CD4-positive, alpha-beta T cell (primary cell): Measurements from ENCODE around the gene CRAMP1. TPM values are rescaled to one million over a fixed set of nuclear protein-coding genes. Genes with fewer than 3 reads are reported as not detected.

Source experiments
- ATAC-seq: fragments of 200-7000 bp; cut with Tn5 transposase; one replicate; pipeline ENCODE4 v1.10.0; 2022; ENCODE audit warnings: mild to moderate bottlenecking; ENCODE audit not compliant: poor library complexity
- CTCF ChIA-PET: fragments of 350-600 bp; sonication (Branson Sonifier 250); formaldehyde crosslinking; loops from one replicate; lab custom pipeline; 2021; ENCODE audit warnings: antibody characterized with exemption, inconsistent platforms; lab: Charles Lee
- POLR2A ChIA-PET: fragments of 350-600 bp; sonication (Branson Sonifier 250); formaldehyde crosslinking; loops from one replicate; lab custom pipeline; 2021; ENCODE audit warnings: antibody characterized with exemption, inconsistent platforms; lab: Charles Lee
- DNase-seq, 14 experiments: peaks; one replicate each; pipeline ENCODE4 v3.0.0-alpha.2; 2013 to 2020; ENCODE audit warnings: mixed read lengths in 2 of 14
- H3K27ac ChIP-seq, 2 donors: one replicate each; pipeline versions ENCODE4 v1.5.1 to v1.7.0; 2013; ENCODE audit warnings: low read length in 2 of 2, low read depth in 1 of 2, mild to moderate bottlenecking in 1 of 2
- H3K27me3 ChIP-seq, 2 experiments: 1 replicate in 1 of 2; 2 replicates in 1 of 2; pipeline versions ENCODE4 v1.6.1 to v1.7.0; 2013; ENCODE audit warnings: low read length in 2 of 2, control low read depth in 1 of 2, mild to moderate bottlenecking in 1 of 2, moderate library complexity in 1 of 2; ENCODE audit not compliant: insufficient read depth in 2 of 2, control insufficient read depth in 1 of 2
- H3K36me3 ChIP-seq: one replicate; pipeline ENCODE4 v1.6.1; 2013; ENCODE audit warnings: low read length, control low read depth; ENCODE audit not compliant: insufficient read depth
- H3K4me1 ChIP-seq: one replicate; pipeline ENCODE4 v1.6.1; 2013; ENCODE audit warnings: low read length, control low read depth; ENCODE audit not compliant: insufficient read depth
- H3K4me3 ChIP-seq: one replicate; pipeline ENCODE4 v1.5.1; 2013; ENCODE audit warnings: mild to moderate bottlenecking, low read length, moderate library complexity
- H3K9me3 ChIP-seq, 2 experiments: 1 replicate in 1 of 2; 2 replicates in 1 of 2; pipeline versions ENCODE4 v1.6.1 to v1.7.0; 2013; ENCODE audit warnings: low read length in 2 of 2, mild to moderate bottlenecking in 2 of 2, control low read depth in 1 of 2, moderate library complexity in 1 of 2; ENCODE audit not compliant: control insufficient read depth in 1 of 2, insufficient read depth in 1 of 2
- H3K27ac Mint-ChIP-seq: one replicate; pipeline ENCODE4 v1.8.0; 2020; ENCODE audit warnings: mixed read lengths
- H3K27me3 Mint-ChIP-seq: one replicate; pipeline ENCODE4 v1.8.0; 2021; ENCODE audit warnings: mixed read lengths
- H3K36me3 Mint-ChIP-seq: one replicate; pipeline ENCODE4 v1.8.0; 2021; ENCODE audit warnings: low read depth, mixed read lengths
- H3K4me1 Mint-ChIP-seq: one replicate; pipeline ENCODE4 v1.8.0; 2021; ENCODE audit warnings: low read depth, mixed read lengths
- H3K4me3 Mint-ChIP-seq: one replicate; pipeline ENCODE4 v1.8.0; 2020; ENCODE audit warnings: mild to moderate bottlenecking, mixed read lengths
- H3K9me3 Mint-ChIP-seq: one replicate; pipeline ENCODE4 v1.8.0; 2020; ENCODE audit warnings: mixed read lengths
- CTCF ChIP-seq: fragments of 200-600 bp; IDR thresholded peaks from one replicate; pipeline ENCODE4 v1.8.0; 2022; ENCODE audit warnings: antibody characterized with exemption, mild to moderate bottlenecking
- intact Hi-C, 2 experiments: fragments of 100-400 bp; cut with DNase I in 1 of 2; cut with micrococcal nuclease in 1 of 2; formaldehyde crosslinking; loops; one replicate each; pipeline versions ENCODE4 v1.15.1 to v1.9.0; 2023 to 2025; cut with DNase I, micrococcal nuclease
- total RNA-seq, 174 experiments: library from RNA in 2 of 174; stranded (reverse) in 2 of 174; gene quantifications; one replicate each; pipeline ENCODE4 v1.2.3 and lab custom pipeline; 2021 to 2026

The CRAMP1 gene
- total RNA-seq, 2 experiments from 2014 or later = 14.1 to 15.2 TPM

GRCh38 chr16:1647856-1648255 is 35.7 kb downstream of the CRAMP1 start:
- peaks cover 73% of the 10 kb centered on the region for H3K36me3 Mint-ChIP-seq
- intact Hi-C loops = no loop called here
- no peak for DNase-seq
- no peaks in the 10 kb centered on the region for H3K9me3 Mint-ChIP-seq
- POLR2A ChIA-PET = no interaction called here
- no peaks in the 10 kb centered on the region for H3K9me3 ChIP-seq
- no peak overlapping the region for H3K27ac ChIP-seq
- ATAC-seq = no peak
- H3K27me3 ChIP-seq = no peaks in the 10 kb centered on the region
- CTCF ChIA-PET = interaction anchor here (0.6 kb wide), 1 partner anchor 279 kb away, joined by 3 read pairs; no protein-coding TSS in a partner anchor
- H3K4me3 ChIP-seq = no peak overlapping the region
- peaks cover 22% of the 10 kb centered on the region for H3K36me3 ChIP-seq
- H3K27me3 Mint-ChIP-seq = no peaks in the 10 kb centered on the region
- no peak overlapping the region for H3K4me3 Mint-ChIP-seq
- no peak overlapping the region for H3K27ac Mint-ChIP-seq
- TF ChIP-seq CTCF = no peak
- H3K4me1 Mint-ChIP-seq = peaks cover 15% of the 10 kb centered on the region
- H3K4me1 ChIP-seq = peaks cover 5% of the 10 kb centered on the region

- H3K27ac ChIP-seq = no peak overlapping the region
- no peak overlapping the region for H3K4me3 Mint-ChIP-seq
- H3K36me3 Mint-ChIP-seq = peaks cover 66% of the 10 kb centered on the region
- POLR2A ChIA-PET = no interaction called here
- H3K4me3 ChIP-seq = no peak overlapping the region
- H3K4me1 ChIP-seq = peaks cover 5% of the 10 kb centered on the region
- CTCF ChIA-PET = no interaction called here
- DNase-seq (no peak), ATAC-seq (no peak)
- no peaks in the 10 kb centered on the region for H3K27me3 Mint-ChIP-seq
- intact Hi-C loops = no loop called here
- peaks cover 15% of the 10 kb centered on the region for H3K4me1 Mint-ChIP-seq
- H3K9me3 ChIP-seq = no peaks in the 10 kb centered on the region
- no peaks in the 10 kb centered on the region for H3K27me3 ChIP-seq
- H3K27ac Mint-ChIP-seq = no peak overlapping the region
- peaks cover 31% of the 10 kb centered on the region for H3K36me3 ChIP-seq
- H3K9me3 Mint-ChIP-seq = no peaks in the 10 kb centered on the region
- TF ChIP-seq CTCF = no peak
Measured at GRCh38 chr16:1650131-1650530, 38.0 kb downstream of the CRAMP1 start.

- DNase-seq = no peak
- no peaks in the 10 kb centered on the region for H3K27me3 Mint-ChIP-seq
- Histone ChIP-seq H3K36me3 (peaks cover 37% of the 10 kb centered on the region), H3K27me3 (no peaks in the 10 kb centered on the region), H3K27ac (no peak overlapping the region), H3K4me3 (no peak overlapping the region), H3K9me3 (no peaks in the 10 kb centered on the region), H3K4me1 (no peaks in the 10 kb centered on the region)
- ChIA-PET POLR2A (no interaction called here), CTCF (no interaction called here)
- H3K4me3 Mint-ChIP-seq = no peak overlapping the region
- H3K36me3 Mint-ChIP-seq = peaks cover 58% of the 10 kb centered on the region
- peaks cover 5% of the 10 kb centered on the region for H3K4me1 Mint-ChIP-seq
- peak overlapping the region; percentile 34 for H3K27ac Mint-ChIP-seq
- ATAC-seq = no peak
- H3K9me3 Mint-ChIP-seq = no peaks in the 10 kb centered on the region
- TF ChIP-seq CTCF = no peak
- intact Hi-C loops = no loop called here
Measured at GRCh38 chr16:1651094-1651973, 39.2 kb downstream of the CRAMP1 start.
